HepG2 (cell line): ENCODE results near the gene ELMOD3. TPM values are rescaled to one million over a fixed set of nuclear protein-coding genes. Genes with fewer than 3 reads are reported as not detected.
A peak's percentile ranks its signal among the peaks of the same experiment; 100 is the strongest.

Experiments used
- ATF1 ChIP-seq: IDR thresholded peaks from 2 replicates; pipeline ENCODE4 v1.6.1; 2016; ENCODE audit warnings: mild to moderate bottlenecking, control low read depth
- ATF3 ChIP-seq: sonication (generic); formaldehyde crosslinking; IDR thresholded peaks from 2 replicates; pipeline ENCODE4 v1.4.0; 2020; ENCODE audit warnings: missing genetic modification reagents
- ESRRA ChIP-seq: sonication (generic); formaldehyde crosslinking; IDR thresholded peaks from 2 replicates; pipeline ENCODE4 v1.5.1; 2020; ENCODE audit warnings: mild to moderate bottlenecking, low read depth, missing genetic modification reagents
- FOXM1 ChIP-seq: sonication (generic); formaldehyde crosslinking; IDR thresholded peaks from 2 replicates; pipeline ENCODE4 v1.5.0; 2020; ENCODE audit warnings: missing genetic modification reagents
- HES4 ChIP-seq: sonication (generic); formaldehyde crosslinking; IDR thresholded peaks from 2 replicates; pipeline ENCODE4 v1.9.0; 2021; ENCODE audit warnings: mild to moderate bottlenecking, missing genetic modification reagents, borderline replicate concordance
- HMG20A ChIP-seq: IDR thresholded peaks from 2 replicates; pipeline ENCODE4 v1.6.1; 2016; ENCODE audit warnings: borderline replicate concordance
- HMGA1 ChIP-seq: sonication (generic); formaldehyde crosslinking; conservative IDR thresholded peaks from 2 replicates; pipeline ENCODE4 v1.4.0; 2020; ENCODE audit warnings: missing genetic modification reagents
- HNRNPK ChIP-seq: fragments of 200-400 bp; formaldehyde crosslinking; IDR thresholded peaks from 2 replicates; pipeline ENCODE4 v1.6.1; 2018; ENCODE audit warnings: low read length, low read depth, moderate library complexity, mild to moderate bottlenecking; ENCODE audit not compliant: poor library complexity, severe bottlenecking
- HOXA9 ChIP-seq: sonication (generic); formaldehyde crosslinking; IDR thresholded peaks from 2 replicates; pipeline ENCODE4 v1.8.1; 2022; ENCODE audit warnings: missing genetic modification reagents, mild to moderate bottlenecking, moderate library complexity, borderline replicate concordance
- KDM6A ChIP-seq: IDR thresholded peaks from 2 replicates; pipeline ENCODE4 v1.6.1; 2016; ENCODE audit warnings: low read depth
- MXI1 ChIP-seq: IDR thresholded peaks from 3 replicates; pipeline ENCODE4 v1.6.1; 2012; ENCODE audit warnings: low read depth, low read length, inconsistent platforms, borderline replicate concordance
- NCOA5 ChIP-seq: sonication (generic); formaldehyde crosslinking; IDR thresholded peaks from 2 replicates; pipeline ENCODE4 v1.4.0; 2020; ENCODE audit warnings: missing genetic modification reagents
- PAX8 ChIP-seq: sonication (generic); formaldehyde crosslinking; IDR thresholded peaks from 2 replicates; pipeline ENCODE4 v1.8.0; 2022; ENCODE audit warnings: mild to moderate bottlenecking, missing genetic modification reagents, borderline replicate concordance
- POLR2A ChIP-seq, 2 experiments: IDR thresholded peaks; 2 replicates each; pipeline ENCODE4 v1.6.1; 2011; ENCODE audit warnings: low read depth in 2 of 2, low read length in 2 of 2, mild to moderate bottlenecking in 1 of 2, moderate library complexity in 1 of 2; ENCODE audit not compliant: insufficient read depth in 1 of 2
- REL ChIP-seq: sonication (generic); formaldehyde crosslinking; conservative IDR thresholded peaks from 2 replicates; pipeline ENCODE4 v1.8.0; 2022; ENCODE audit warnings: mild to moderate bottlenecking, missing genetic modification reagents, moderate library complexity
- RELA ChIP-seq: sonication (generic); formaldehyde crosslinking; IDR thresholded peaks from 2 replicates; pipeline ENCODE4 v1.4.0; 2020; ENCODE audit warnings: missing genetic modification reagents
- SALL2 ChIP-seq: sonication (generic); formaldehyde crosslinking; IDR thresholded peaks from 2 replicates; pipeline ENCODE4 v1.8.1; 2023; ENCODE audit warnings: mild to moderate bottlenecking, missing genetic modification reagents, inconsistent platforms
- ZBTB1 ChIP-seq: sonication (generic); formaldehyde crosslinking; IDR thresholded peaks from 2 replicates; pipeline ENCODE4 v1.4.0; 2020; ENCODE audit warnings: missing genetic modification reagents, borderline replicate concordance
- ZFP37 ChIP-seq: sonication (generic); formaldehyde crosslinking; IDR thresholded peaks from 2 replicates; pipeline ENCODE4 v1.4.0; 2020; ENCODE audit warnings: missing genetic modification reagents, borderline replicate concordance
- ZFP41 ChIP-seq: sonication (generic); formaldehyde crosslinking; IDR thresholded peaks from 2 replicates; pipeline ENCODE4 v1.4.0; 2020; ENCODE audit warnings: mild to moderate bottlenecking, missing genetic modification reagents, borderline replicate concordance
- ZGPAT ChIP-seq: IDR thresholded peaks from 2 replicates; pipeline ENCODE4 v1.6.1; 2016; ENCODE audit warnings: mild to moderate bottlenecking
- ZNF280D ChIP-seq: sonication (generic); formaldehyde crosslinking; IDR thresholded peaks from 2 replicates; pipeline ENCODE4 v1.5.1; 2020; ENCODE audit warnings: mild to moderate bottlenecking, missing genetic modification reagents
- ZNF431 ChIP-seq: sonication (generic); formaldehyde crosslinking; IDR thresholded peaks from 2 replicates; pipeline ENCODE4 v1.9.0; 2022; ENCODE audit warnings: missing genetic modification reagents, low read depth, mild to moderate bottlenecking, borderline replicate concordance
- ZNF451 ChIP-seq: sonication (generic); formaldehyde crosslinking; IDR thresholded peaks from 2 replicates; pipeline ENCODE4 v1.5.0; 2020; ENCODE audit warnings: mild to moderate bottlenecking, missing genetic modification reagents
- ZNF549 ChIP-seq: sonication (generic); formaldehyde crosslinking; IDR thresholded peaks from 2 replicates; pipeline ENCODE4 v1.5.0; 2020; ENCODE audit warnings: missing genetic modification reagents
- ZNF644 ChIP-seq: IDR thresholded peaks from 2 replicates; pipeline ENCODE4 v1.6.1; 2016; ENCODE audit warnings: low read depth
- ZSCAN12 ChIP-seq: sonication (generic); formaldehyde crosslinking; IDR thresholded peaks from 2 replicates; pipeline ENCODE4 v1.9.0; 2021; ENCODE audit warnings: mild to moderate bottlenecking, missing genetic modification reagents
- polyA plus RNA-seq, 8 experiments: library from polyadenylated mRNA; depleted of rRNA in 3 of 8; stranded (reverse) in 7 of 8; unstranded in 1 of 8; fragments of >200 nt; fragmentation: Illumina TruSeq in 4 of 8; extraction: Trizol in 4 of 8; gene quantifications; 2 replicates each; pipeline versions ENCODE4 v1.2.1 to v1.2.3, GENCODE V29; 2011 to 2016; ENCODE audit warnings: low read depth in 4 of 8, missing spikeins in 1 of 8, mixed read lengths in 1 of 8; ENCODE audit not compliant: insufficient read depth in 1 of 8
- total RNA-seq, 5 experiments: library from RNA; depleted of rRNA; stranded (reverse); fragments of >200 nt; fragmentation: Illumina TruSeq; extraction: Trizol; gene quantifications; 2 replicates each; pipeline ENCODE4 v1.2.3, GENCODE V29; 2016; ENCODE audit warnings: low read depth in 1 of 5

The ELMOD3 gene
- total and polyA plus RNA-seq, 2 of the 13 experiments (the other 11 are each of a cell fraction or from before 2014, with no cell fraction given): 13.3 to 19.5 TPM

GRCh38 chr2:85327822-85328617 is 26.5 kb upstream of the ELMOD3 start, which contains the start of gene TGOLN2 (continued):
- TF ChIP-seq ESRRA (CRISPR knock-in tag) (peak; percentile 54; the same call in 1 of the 2 replicates), ZNF431 (no peak; the same call in 1 of the 2 replicates), MXI1 (peak; percentile 90), ZFP37 (CRISPR knock-in tag) (peak; percentile 96; the same call in 1 of the 2 replicates), ZNF644 (CRISPR knock-in tag) (0 out of 2 replicates have a peak, but pooled peaks have one; percentile 16), ZGPAT (CRISPR knock-in tag) (peak; percentile 89), HMGA1 (CRISPR knock-in tag) (no peak), ZNF451 (CRISPR knock-in tag) (peak; percentile 94), ATF3 (CRISPR knock-in tag) (peak; percentile 71; the same call in 1 of the 2 replicates), HES4 (CRISPR knock-in tag) (peak; percentile 94), POLR2A (IDR thresholded peaks at IDR 0.05; ENCODE audit: insufficient read depth in 1 of 2, low read depth in 2 of 2, low read length in 2 of 2) (peak; percentile 99), ZNF280D (CRISPR knock-in tag) (0 out of 2 replicates have a peak, but pooled peaks have one; percentile 73), ZFP41 (peak; percentile 91; the same call in 1 of the 2 replicates), SALL2 (CRISPR knock-in tag) (peak; percentile 94), RELA (CRISPR knock-in tag) (no peak), ZSCAN12 (peak; percentile 97), ZBTB1 (CRISPR knock-in tag) (no peak), REL (CRISPR knock-in tag) (peak; percentile 89; the same call in 1 of the 2 replicates), ATF1 (CRISPR knock-in tag) (no peak), HMG20A (peak; percentile 35; the same call in 1 of the 2 replicates), FOXM1 (peak; percentile 72; the same call in 1 of the 2 replicates), PAX8 (peak; percentile 80; the same call in 1 of the 2 replicates), ZNF549 (CRISPR knock-in tag) (0 out of 2 replicates have a peak, but pooled peaks have one; percentile 32), HNRNPK (peak; percentile 96), KDM6A (no peak), HOXA9 (CRISPR knock-in tag) (peak; percentile 19; the same call in 1 of the 2 replicates), NCOA5 (CRISPR knock-in tag) (no peak)
